SW 1271 (cell line): ENCODE data around the gene NCKAP5L.
A peak's percentile ranks its signal among the peaks of the same experiment; 100 is the strongest.
"Not testable (repeated sequence)": the region's sequence is repeated elsewhere in the genome, so short reads cannot be mapped to it uniquely, and the experiment has no call there.

Source experiments
- DNase-seq, 2 experiments: peaks; one replicate each; lab custom pipeline; 2025; lab: John Stamatoyannopoulos, UW

NCKAP5L gene

DNA sequence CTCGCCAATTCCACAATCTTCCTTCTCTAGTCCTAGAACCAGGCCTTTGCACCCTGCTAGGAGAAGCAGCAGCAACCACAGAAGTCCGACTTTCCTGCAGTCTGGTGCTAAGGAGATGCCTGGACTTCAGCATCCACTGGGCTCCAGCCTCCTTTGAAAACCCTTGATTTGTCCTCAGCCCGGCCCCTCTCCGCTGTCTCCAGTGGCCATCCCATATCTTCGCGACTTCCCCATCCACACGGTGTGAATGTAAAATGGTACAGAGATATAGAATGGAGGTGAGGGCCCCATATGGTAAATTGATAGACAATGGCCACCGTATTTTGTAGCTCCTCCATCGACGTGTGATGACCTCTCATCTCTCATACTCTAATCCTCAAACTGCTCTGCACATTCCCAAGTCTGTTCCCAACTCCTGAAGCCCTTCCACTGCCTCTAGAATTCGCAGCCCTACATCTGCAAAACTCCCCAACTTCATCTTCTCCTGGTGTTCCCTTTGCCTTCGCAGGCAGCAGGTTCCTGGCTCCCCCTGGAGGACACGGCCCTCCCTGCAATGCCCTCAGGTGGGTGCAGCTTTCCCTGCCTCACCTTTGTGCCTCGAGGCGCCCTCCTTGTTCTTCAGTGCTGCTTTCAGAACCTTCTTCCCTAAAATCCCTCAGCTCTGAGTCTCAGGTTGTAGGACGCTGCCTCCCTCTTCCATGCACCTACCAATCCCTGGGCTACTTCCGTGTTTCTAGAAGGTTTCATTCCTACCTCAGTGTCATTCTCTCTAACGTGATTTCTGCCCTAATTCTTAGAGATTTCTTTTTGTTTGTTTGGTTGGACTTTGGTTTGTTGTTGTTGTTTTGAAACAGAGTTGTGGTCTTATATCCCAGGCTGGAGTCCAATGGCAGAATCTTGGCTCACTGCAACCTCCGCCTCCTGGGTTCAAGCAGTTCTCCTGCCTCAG, 50.1 kb downstream of the NCKAP5L start:
- DNase-seq: peak in 1 of 2 experiments; percentile 34

DNA sequence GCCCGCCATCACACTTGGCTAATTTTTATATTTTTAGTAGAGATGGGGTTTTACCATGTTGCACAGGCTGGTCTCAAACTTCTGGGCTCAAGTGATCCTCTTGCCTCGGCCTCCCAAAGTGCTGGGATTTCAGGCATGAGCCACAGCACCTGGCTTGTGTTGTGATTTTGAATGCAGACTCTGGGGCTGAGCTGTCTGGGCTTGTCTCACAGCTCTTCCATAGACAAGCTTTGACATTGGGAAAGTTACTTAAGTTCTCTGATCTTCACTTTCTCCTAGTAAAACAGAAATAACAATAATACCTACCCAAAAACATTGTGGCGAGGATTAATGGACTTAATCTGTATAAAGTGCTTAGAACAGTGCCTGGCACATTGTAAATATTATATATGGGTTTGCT, 50.9 kb downstream of the NCKAP5L start:
- no peak for DNase-seq

DNA sequence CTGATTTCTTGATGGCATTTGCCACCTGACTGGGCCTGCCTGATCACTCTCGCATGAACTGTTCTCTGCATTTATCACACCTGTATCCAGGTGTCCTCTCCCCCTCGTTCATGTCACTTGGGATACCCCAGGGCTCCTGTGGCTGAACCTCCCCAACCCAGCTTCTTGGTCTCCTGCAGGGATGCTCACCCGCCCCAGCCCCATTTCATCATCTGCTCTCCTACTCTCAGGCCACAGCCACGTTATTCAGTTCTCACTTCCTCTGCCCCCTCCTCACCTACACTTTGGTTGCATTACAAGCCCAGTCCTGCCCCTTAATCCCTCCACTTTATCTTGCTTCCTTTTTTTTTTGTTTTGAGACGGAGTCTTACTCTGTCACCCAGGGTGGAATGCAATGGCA, 51.4 kb downstream of the NCKAP5L start:
- DNase-seq: no peak

DNA sequence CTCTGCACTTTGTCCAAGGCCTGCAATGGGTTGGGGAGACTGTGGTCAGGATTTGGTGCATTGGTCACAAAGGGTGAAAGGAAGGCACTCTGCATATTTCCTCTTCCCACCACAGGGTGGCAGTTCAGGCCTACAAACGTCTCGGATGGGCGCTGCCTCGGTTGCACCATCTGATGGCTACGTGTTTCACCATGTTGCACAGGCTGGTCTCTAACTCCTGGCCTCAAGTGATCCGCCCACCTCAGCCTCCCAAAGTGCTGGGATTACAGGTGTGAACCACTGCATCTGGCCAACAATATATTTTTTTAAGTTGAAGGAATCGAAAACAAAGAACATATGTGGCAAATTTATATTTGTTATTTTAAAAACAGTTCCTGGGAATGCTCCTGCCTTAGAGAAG, 51.8 kb downstream of the NCKAP5L start:
- peak; percentile 27 to 69 for DNase-seq

DNA sequence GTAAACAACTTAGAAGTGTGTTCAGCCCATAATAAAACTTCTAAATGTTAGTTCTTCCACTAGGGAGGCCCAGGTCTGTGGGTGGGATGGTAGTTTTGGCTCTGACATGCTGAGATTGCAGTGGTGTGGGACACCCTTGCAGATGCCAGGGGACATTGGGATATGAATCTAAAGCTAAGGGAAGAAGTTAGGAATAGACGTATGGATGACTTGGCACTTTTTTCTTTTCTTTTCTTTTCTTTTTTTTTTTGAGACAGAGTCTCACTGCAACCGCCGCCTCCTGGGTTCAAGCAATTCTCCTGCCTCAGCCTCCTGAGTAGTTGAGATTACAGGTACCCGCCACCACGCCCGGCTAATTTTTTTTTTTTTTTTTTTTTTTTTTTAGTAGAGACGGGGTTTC, 55.1 kb downstream of the NCKAP5L start:
- not testable (repeated sequence) for DNase-seq

DNA sequence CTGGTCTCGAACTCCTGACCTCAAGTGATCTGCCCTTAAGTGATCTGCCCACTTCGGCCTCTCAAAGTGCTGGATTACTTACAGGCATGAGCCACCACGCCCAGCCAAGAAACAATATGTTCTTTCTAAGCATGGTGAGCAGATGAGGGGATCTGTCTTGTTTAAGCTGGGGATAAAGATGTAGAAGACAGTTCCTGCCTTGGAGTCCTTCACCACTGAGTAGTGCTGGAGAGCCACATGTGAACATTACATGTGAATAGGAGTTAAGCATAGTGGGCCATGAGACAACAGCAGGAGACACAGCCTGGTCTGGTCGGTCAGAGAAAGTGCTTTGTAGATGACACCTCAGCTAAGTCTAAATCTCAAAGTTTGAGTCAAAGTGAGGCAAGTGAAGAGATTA, 60.9 kb downstream of the NCKAP5L start:
- no peak for DNase-seq

DNA sequence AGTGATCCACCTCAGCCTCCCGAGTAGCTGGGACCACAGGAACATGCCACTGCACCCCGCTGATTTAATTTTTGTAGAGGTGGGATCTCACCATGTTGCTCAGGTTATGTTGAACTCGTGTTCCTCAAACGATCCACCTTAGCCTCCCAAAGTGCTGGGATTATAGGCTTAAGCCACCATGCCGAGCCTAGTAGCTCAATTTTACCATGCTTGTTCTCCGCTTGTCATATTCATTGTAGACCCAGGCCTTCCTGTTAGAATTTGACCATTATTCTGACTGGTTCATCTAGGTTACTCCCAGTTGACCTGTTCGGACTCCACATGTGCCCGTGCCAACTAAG, 62.1 kb downstream of the NCKAP5L start:
- DNase-seq: no peak

DNA sequence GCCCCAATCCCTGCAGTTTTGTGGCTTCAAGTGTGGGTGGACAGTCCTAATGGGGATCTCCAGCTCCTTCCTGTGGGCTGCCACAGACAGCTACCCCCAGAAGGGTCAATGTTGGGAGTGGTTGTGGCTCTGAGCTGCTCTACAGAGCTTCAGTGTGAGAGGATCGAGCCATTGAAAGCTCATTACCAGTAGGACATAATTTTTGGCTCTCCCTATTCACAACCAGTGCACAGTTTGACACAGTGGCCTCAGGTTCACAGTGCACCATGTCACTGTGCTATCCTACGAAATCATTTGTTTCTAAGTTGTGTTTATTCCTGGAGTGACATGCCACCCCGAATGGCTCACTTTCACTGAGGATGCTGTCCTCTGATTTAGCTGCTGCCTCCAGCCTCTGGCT, 64.1 kb downstream of the NCKAP5L start:
- DNase-seq: no peak

DNA sequence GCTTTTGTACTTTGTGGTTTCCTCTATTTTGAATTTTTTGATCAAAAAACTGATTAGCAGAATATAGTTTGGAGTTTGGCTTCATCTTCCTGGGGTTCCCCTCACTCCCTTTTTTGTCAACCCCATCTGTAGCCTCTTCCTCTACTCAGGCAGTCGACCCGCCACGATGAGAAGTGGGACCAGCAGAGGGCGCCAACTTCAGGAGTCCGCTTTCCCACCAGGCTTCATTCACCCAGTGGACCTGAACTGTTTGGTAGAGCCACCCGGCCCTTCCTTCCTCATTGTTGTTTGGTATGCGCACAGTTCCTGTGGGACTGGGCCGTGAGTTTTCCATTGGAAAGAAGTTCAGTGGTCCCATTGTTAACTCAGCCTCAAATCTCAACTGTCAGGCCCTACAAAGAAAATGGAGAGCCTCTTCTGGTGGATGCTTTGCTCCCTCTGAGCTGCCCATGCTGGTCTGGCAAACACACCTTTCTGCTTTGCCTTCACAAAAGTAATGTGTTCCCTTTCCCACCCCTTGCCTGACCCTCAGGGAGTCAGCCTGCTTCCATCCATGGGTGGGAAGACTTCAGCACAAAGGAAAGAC, 65.1 kb downstream of the NCKAP5L start:
- peak in 1 of 2 experiments; percentile 25 for DNase-seq

DNA sequence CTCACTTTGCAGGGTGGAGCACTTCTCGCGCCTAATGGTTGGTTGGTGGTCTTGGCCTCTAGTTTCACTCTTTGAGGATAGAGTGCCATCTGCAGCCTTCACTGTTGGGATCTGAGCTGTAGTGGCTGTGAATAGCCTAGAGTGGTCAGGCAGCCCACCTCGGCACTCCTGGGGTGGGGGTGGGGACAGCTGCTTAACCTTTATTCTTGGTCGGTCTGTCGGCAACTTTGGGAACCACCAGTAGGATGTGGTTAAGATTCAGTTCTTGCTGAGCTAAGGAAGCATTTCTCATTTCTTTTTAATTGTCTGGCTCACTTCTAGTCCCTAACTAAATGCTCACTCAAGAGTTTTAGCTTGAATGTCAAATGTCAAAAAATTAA, 65.8 kb downstream of the NCKAP5L start:
- DNase-seq: no peak

DNA sequence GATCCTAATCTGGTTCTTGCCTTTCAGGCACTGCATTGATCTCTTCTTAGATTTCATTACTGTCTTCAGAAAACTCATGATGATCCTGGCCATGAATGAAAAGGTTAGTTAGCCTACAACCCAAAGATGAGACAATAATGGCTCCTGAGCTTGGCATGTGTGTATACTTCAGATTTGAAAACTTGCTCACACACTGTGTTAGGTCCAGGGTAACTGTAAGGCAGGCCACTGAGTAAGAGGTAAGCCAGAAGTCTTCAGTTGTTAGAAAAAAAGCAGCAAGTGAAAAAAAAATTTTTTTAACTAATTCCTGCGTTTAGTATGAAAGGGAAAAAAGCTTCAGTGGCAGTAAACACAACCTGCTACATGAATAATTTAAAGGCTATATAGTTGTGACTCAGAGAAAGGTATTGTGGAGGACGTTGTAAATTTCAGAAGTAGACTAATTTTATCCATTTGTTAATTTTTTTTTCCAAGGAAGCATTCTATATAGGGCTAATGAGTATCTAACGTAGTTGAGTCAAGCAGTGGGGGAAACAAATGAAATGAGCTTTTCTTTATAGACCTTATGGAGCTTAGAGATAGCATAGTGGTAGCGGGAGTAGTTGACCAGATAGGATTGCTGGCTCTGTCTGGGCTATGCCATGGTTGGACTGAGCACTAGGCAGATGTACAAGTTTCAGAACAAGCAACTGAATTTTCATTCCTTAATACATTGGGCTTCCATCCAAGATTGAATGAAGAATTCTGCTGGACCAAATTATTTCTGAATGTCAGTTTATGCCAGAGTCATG, 66.3 kb downstream of the NCKAP5L start:
- DNase-seq: no peak

DNA sequence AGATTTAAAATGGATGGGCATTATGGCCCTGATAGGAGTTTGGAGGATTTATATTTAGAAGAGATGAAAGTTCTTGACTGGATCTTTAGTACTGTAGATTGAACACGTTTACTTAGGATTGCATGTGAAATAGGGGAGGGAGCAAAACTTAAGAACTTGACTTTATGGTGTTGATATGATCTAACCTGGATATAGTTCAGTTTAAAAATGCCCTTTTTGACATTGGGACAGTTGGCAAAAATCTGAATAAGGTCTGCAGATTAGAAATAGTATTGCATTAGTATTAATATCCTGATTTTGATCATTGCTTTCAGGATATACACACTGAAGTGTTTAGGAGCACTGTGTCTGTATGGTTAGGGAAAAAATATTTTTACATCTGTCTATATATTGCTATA, 77.2 kb downstream of the NCKAP5L start:
- no peak for DNase-seq

DNA sequence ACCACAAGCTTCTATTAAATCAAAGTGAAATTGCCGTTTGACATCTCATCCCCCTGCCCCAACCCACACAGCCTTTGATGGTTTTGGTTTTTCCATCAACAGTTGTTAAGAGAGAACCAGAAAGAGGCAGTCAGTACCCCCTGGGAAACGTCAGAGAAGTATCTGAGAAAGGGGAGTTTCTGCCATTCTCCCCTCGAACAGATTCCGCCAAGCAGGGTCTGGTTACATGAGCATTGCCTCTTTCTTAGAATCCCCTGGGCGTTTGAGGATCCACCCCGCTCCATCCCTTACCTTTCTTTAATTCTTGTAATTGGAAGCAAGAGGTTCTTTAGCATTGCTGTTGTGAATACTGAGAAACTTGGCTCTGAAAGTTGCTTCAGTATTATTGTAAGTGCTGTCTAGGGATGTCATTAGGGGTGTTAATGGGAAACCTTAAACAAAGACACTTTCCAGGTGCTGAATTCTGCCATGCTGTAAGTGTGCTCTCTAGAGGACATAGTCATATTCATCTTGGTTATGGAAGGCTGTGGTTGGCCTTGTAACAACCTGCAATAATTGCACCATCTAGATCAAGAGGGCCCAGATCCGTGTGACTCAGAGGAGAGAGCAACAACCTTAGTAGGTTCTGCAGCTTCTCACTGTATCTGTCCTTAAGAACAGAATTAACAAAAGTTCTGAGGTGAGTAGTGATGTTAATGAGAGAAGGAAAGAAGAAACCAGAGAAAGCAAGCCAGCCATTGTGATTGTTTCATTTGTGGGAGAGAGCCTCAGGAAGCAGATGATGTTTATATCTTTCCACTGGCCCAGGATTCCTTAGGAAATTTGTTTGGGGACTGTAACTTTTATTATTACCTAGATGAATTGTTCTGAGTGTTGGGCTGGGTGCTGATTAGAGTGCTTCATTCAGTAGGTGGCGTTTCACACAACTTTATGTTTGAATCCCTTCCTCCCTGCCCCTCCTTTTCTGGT, 77.9 kb downstream of the NCKAP5L start:
- DNase-seq: no peak

DNA sequence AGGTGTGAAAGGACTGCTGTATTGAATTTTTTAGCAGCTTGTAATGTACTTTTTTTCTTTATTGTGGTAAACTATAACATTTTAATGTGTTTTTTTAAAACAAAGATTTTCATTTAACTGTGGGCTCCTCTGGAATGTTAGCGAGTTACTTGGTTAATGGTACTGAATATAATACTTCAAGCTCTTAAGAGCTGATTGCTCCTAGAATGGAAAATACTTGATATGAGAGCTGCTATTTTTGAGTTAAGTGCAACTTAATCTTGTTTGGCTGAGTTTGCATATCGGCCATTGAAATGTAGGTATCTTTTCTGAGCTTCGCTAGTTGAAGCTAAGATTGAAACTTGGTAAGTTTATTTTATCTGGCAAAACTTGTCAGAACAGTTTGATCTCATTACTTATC, 79.4 kb downstream of the NCKAP5L start:
- DNase-seq: no peak

DNA sequence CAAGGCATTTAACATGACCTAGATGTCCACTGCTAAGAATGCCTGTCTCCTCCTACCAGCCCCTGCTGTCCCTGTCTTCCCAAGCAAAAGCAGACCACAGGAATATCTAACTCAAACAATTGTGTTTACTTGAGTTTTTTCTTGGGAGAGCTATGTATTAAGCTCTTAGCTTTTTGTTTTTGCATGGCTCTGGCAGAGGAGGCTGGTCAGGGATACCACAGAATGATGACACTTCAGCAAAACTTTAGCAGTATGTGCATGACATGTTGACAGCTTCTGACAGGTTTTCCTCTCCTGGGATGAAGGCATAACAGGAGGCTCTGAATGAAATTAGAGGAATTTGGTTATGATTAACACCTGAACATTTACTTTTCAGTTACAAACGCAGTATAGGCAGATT, 79.9 kb downstream of the NCKAP5L start:
- no peak for DNase-seq

DNA sequence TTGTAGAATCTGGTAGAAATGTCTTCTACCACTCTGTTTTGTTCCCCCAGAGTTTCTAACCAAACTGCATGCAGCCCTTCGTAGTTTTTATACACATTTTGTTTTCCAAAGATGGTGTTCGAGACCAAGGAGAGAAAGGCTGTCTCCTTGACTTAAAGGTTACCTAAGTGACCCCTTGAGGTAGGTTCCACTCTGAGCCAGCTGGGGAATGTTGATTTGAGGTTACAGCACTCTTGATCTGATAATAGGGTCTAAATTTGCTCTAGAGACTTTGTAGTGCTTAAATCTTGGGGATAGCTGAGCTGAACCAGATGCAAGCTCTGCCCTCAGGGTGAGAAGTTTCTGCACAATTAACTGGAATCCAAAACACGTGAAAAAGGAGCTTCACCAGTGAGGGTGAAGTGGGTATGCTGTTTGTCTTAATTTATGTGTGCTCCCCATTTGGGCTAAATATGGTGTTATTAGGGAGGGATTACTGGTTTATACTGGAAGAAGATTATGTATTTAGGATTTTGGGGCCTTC, 83.8 kb downstream of the NCKAP5L start:
- no peak for DNase-seq

DNA sequence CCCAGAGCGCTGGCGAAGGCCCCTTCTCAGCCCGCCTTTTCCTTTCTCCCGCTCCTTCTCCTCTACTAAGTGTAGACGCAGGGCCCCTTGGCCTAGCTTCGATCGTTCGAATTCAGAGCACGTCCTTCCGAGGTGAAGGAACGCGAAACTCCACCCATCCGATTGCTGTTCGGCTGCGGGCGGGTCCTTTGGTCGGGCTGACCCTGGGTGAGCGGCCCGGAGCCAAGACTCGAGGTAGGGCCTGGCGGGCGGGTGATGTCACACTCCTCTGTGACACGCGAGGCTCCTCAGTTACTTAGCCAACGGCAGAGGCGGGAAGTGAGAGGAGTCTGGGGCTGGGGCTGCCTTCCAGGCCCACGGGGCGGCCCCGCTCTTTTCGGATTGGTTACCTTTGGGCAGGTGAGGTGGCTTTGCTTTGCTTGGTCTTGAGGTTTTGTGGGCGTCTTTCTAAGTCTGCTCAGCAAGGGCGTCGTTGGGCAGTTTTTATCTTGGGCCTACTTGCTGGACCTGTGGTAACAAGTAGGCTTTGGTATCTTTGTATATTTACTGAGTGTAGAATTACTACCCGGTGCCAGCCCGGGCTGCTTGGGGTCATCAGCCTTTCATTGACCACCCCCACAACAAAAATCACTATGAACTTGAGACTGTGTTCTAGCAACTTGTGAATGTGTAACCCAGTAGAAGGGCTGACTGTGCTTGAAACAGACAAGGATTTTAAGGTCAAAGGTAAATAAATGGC, 86.2 kb downstream of the NCKAP5L start:
- peak; percentile 59 to 88 for DNase-seq
